Measurements from ENCODE around the gene DEFB132.
A peak's percentile ranks its signal among the peaks of the same experiment; 100 is the strongest.

DNA sequence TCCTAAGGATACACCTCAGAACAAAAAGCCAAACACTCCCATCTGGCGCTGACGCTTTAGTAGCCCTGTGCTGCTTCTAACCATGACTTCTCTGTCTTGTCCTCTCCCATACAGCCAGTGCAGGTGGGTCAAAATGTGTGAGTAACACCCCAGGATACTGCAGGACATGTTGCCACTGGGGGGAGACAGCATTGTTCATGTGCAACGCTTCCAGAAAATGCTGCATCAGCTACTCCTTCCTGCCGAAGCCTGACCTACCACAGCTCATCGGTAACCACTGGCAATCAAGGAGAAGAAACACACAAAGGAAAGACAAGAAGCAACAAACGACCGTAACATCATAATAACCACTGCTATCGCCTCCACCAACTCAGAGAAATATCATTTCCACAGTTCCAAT lies 1.4 kb downstream of the DEFB132 start:
- TF ChIP-seq CTCF (conservative IDR thresholded peaks at IDR 0.05; ENCODE audit: low read depth, low read length) = 0 out of 2 replicates have a peak, but pooled peaks have one; percentile 24
- no peak for TF ChIP-seq EZH2 (IDR thresholded peaks at IDR 0.05; ENCODE audit: borderline replicate concordance, low read depth, low read length, poor library complexity, severe bottlenecking)
